GM12878 (cell line): Measurements from ENCODE around the gene CLPTM1. TPM values are rescaled to one million over a fixed set of nuclear protein-coding genes. Genes with fewer than 3 reads are reported as not detected.

Source experiments
- ATAC-seq: fragments of 200-7000 bp; cut with Tn5 transposase; 3 replicates; pipeline ENCODE4 v1.9.1; 2020; ENCODE audit warnings: mild to moderate bottlenecking, moderate library complexity
- BruUV-seq: library from RNA; stranded (reverse); fragments of 400-500 nt; replicated peaks from 2 replicates; lab custom pipeline; 2021; lab: Mats Ljungman, UMichigan
- CTCF ChIA-PET: fragments of 300-600 bp; sonication (Branson Sonifier 250); formaldehyde crosslinking; extraction: SDS; loops from one replicate; lab custom pipeline; 2021; ENCODE audit warnings: inconsistent platforms; lab: Yijun Ruan, JAX
- POLR2A ChIA-PET: fragments of 350-600 bp; formaldehyde crosslinking; extraction: SDS; loops from one replicate; lab custom pipeline; 2021; ENCODE audit warnings: inconsistent platforms; lab: Charles Lee
- RAD21 ChIA-PET: fragments of 300-600 bp; sonication (Branson Sonifier 250); formaldehyde crosslinking; loops from one replicate; lab custom pipeline; 2023; ENCODE audit warnings: antibody characterized with exemption; ENCODE audit not compliant: unreplicated experiment; lab: Charles Lee
- SMC1A ChIA-PET: fragments of 300-600 bp; sonication (Branson Sonifier 250); formaldehyde crosslinking; loops from one replicate; lab custom pipeline; 2023; ENCODE audit not compliant: unreplicated experiment, uncharacterized antibody; lab: Charles Lee
- DNase-seq: peaks from one replicate; pipeline ENCODE4 v3.0.0-alpha.2; 2011; ENCODE audit warnings: low read depth, low spot score
- FAIRE-seq: peaks from 3 replicates; lab custom pipeline; 2011; peaks lifted over from hg19 to GRCh38; lab: Jason Lieb, UNC
- H2AFZ ChIP-seq: 2 replicates; pipeline ENCODE4 v1.6.0; 2011; ENCODE audit warnings: low read depth, low read length, control low read depth; ENCODE audit not compliant: control insufficient read depth
- H3K27ac ChIP-seq: 2 replicates; pipeline ENCODE4 v1.5.1; 2011; ENCODE audit warnings: control low read depth; ENCODE audit not compliant: control insufficient read depth, insufficient read depth
- H3K27me3 ChIP-seq, 2 experiments: replicated peaks in 1 of 2; 2 replicates each; pipeline versions ENCODE4 v1.6.0 to v1.6.1; 2011; ENCODE audit warnings: low read length in 1 of 2; ENCODE audit not compliant: control insufficient read depth in 2 of 2, insufficient read depth in 2 of 2
- H3K36me3 ChIP-seq, 2 experiments: 2 replicates each; pipeline ENCODE4 v1.5.1; 2011; ENCODE audit warnings: low read length in 1 of 2; ENCODE audit not compliant: control insufficient read depth in 2 of 2, insufficient read depth in 2 of 2
- H3K4me1 ChIP-seq: 2 replicates; pipeline ENCODE4 v1.6.1; 2011; ENCODE audit warnings: mild to moderate bottlenecking, low read length, moderate library complexity, mixed read lengths; ENCODE audit not compliant: control insufficient read depth, insufficient read depth
- H3K4me2 ChIP-seq: 2 replicates; pipeline ENCODE4 v1.6.0; 2011; ENCODE audit warnings: control low read depth; ENCODE audit not compliant: control insufficient read depth, insufficient read depth
- H3K4me3 ChIP-seq: fragments of 200-600 bp; sonication (generic); 2 replicates; pipeline ENCODE4 v1.5.1; 2016
- H3K79me2 ChIP-seq: 2 replicates; pipeline ENCODE4 v1.6.0; 2011; ENCODE audit warnings: low read length; ENCODE audit not compliant: control insufficient read depth, insufficient read depth
- H3K9ac ChIP-seq: 2 replicates; pipeline ENCODE4 v1.8.0; 2011; ENCODE audit warnings: low read length, control low read depth, mixed read lengths; ENCODE audit not compliant: control insufficient read depth, insufficient read depth
- H3K9me3 ChIP-seq: replicated peaks from 3 replicates; pipeline ENCODE4 v1.5.1; 2011; ENCODE audit warnings: mild to moderate bottlenecking, low read length; ENCODE audit not compliant: control insufficient read depth, insufficient read depth
- H4K20me1 ChIP-seq: 2 replicates; pipeline ENCODE4 v1.6.0; 2011; ENCODE audit not compliant: control insufficient read depth, insufficient read depth
- HDGF ChIP-seq: fragments of 450-650 bp; IDR thresholded peaks from 2 replicates; pipeline ENCODE4 v1.6.1; 2016; ENCODE audit warnings: antibody characterized with exemption
- POLR2A ChIP-seq: IDR thresholded peaks from 2 replicates; pipeline ENCODE4 v1.6.1; 2011; ENCODE audit warnings: low read depth, mild to moderate bottlenecking, low read length
- WGBS: methylation state at CpG from one replicate; pipeline ENCODE4 v1.1.6; 2016; ENCODE audit warnings: low lambda C conversion rate; ENCODE audit not compliant: insufficient replicate concordance, insufficient coverage; ENCODE audit errors: missing lambda C conversion rate; 5-methylcytosine and 5-hydroxymethylcytosine counted together
- in situ Hi-C: fragments of 300-500 bp; cut with MboI; formaldehyde crosslinking; loops from 9 replicates; pipeline ENCODE4 v1.14.3; 2018; ENCODE audit warnings: mixed read lengths
- intact Hi-C: fragments of 100-400 bp; cut with micrococcal nuclease; formaldehyde crosslinking; loops from one replicate; pipeline ENCODE4 v1.14.2; 2022; ENCODE audit not compliant: unreplicated experiment
- polyA plus RNA-seq, 11 experiments: library from polyadenylated mRNA; depleted of rRNA in 4 of 11; unstranded in 6 of 11; stranded (reverse) in 5 of 11; fragments of >200 nt; fragmentation: Nextera tagmentation in 4 of 11; fragmentation: Illumina TruSeq in 1 of 11; extraction: Ambion mirVana in 4 of 11; extraction: Trizol in 1 of 11; gene quantifications; 1 replicate in 1 of 11; 2 replicates in 10 of 11; pipeline versions ENCODE4 v1.2.1 to v1.2.3, GENCODE V29; 2011 to 2016; ENCODE audit warnings: inconsistent platforms in 2 of 11, missing spikeins in 2 of 11, low read depth in 1 of 11
- total RNA-seq, 4 experiments: library from RNA; depleted of rRNA in 3 of 4; stranded (reverse); fragments of >200 nt in 3 of 4; fragmentation: Illumina TruSeq in 1 of 4; extraction: Trizol in 1 of 4; gene quantifications; 2 replicates each; pipeline versions ENCODE4 v1.2.1 to v1.2.3, GENCODE V29; 2013 to 2021
- TF ChIP-seq, protein P1 (sequence below): IDR thresholded peaks from 2 replicates; pipeline ENCODE4 v1.6.1; 2012; ENCODE audit warnings: low read length, inconsistent platforms

CLPTM1 gene
- total and polyA plus RNA-seq, 10 of the 15 experiments (the other 5 are each of a cell fraction or from before 2014, with no cell fraction given), result 0.42 to 72.6 (median 35.2) TPM

DNA sequence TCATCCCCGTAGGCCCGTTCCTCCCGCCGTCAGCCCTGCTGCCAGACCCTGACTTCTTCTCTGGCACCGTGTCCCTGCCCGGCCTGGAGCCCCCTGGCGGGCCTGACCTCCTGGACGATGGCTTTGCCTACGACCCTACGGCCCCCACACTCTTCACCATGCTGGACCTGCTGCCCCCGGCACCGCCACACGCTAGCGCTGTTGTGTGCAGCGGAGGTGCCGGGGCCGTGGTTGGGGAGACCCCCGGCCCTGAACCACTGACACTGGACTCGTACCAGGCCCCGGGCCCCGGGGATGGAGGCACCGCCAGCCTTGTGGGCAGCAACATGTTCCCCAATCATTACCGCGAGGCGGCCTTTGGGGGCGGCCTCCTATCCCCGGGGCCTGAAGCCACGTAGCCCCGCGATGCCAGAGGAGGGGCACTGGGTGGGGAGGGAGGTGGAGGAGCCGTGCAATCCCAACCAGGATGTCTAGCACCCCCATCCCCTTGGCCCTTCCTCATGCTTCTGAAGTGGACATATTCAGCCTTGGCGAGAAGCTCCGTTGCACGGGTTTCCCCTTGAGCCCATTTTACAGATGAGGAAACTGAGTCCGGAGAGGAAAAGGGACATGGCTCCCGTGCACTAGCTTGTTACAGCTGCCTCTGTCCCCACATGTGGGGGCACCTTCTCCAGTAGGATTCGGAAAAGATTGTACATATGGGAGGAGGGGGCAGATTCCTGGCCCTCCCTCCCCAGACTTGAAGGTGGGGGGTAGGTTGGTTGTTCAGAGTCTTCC is 82.4 kb downstream of the CLPTM1 start:
- ChIA-PET SMC1A (interaction anchor here (1.5 to 1.6 kb wide), 2 partner anchors 10 to 14 kb away, joined by 3 read pairs; no protein-coding TSS in a partner anchor), CTCF (interaction anchor here (1.0 to 2.9 kb wide), 5 partner anchors 11 to 49 kb away, joined by 3 to 14 read pairs (median 7); no protein-coding TSS in a partner anchor), RAD21 (interaction anchor here (0.6 to 3.3 kb wide), 5 partner anchors 10 to 733 kb away, joined by 3 to 21 read pairs (median 9); no protein-coding TSS in a partner anchor), POLR2A (interaction anchor here (1.2 kb wide), 1 partner anchor 14 kb away, joined by 3 read pairs; no protein-coding TSS in a partner anchor)
- Histone ChIP-seq H3K79me2 (peaks cover 34% of the 10 kb centered on the region), H3K4me3 (no peak overlapping the region), H3K9me3 (no peaks in the 10 kb centered on the region), H3K36me3 (peaks cover 14 to 31% of the 10 kb centered on the region in 2 experiments), H3K9ac (no peak overlapping the region), H3K27ac (no peak overlapping the region), H2AFZ (no peak overlapping the region), H4K20me1 (peaks cover 7% of the 10 kb centered on the region; the same call in 1 of the 2 replicates), H3K4me1 (peaks cover 10% of the 10 kb centered on the region), H3K4me2 (no peak overlapping the region), H3K27me3 (no peaks in the 10 kb centered on the region)
- DNase-seq (no peak), FAIRE-seq (no peak), ATAC-seq (no peak)
- WGBS, result 95% methylated on average over 33 of the region's 37 CpGs
- intact Hi-C loops, result no loop called here
- in situ Hi-C loops, result no loop called here
- TF ChIP-seq HDGF, result no peak
- TF ChIP-seq POLR2A, result 0 out of 2 replicates have a peak, but pooled peaks have one; percentile 17
- TF ChIP-seq, protein P1, sequence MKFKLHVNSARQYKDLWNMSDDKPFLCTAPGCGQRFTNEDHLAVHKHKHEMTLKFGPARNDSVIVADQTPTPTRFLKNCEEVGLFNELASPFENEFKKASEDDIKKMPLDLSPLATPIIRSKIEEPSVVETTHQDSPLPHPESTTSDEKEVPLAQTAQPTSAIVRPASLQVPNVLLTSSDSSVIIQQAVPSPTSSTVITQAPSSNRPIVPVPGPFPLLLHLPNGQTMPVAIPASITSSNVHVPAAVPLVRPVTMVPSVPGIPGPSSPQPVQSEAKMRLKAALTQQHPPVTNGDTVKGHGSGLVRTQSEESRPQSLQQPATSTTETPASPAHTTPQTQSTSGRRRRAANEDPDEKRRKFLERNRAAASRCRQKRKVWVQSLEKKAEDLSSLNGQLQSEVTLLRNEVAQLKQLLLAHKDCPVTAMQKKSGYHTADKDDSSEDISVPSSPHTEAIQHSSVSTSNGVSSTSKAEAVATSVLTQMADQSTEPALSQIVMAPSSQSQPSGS, result 0 out of 2 replicates have a peak, but pooled peaks have one; percentile 5
- no TSS peak for BruUV-seq
